ENCODE results near the gene PRDX5.

- TF ChIP-seq, protein P1, sequence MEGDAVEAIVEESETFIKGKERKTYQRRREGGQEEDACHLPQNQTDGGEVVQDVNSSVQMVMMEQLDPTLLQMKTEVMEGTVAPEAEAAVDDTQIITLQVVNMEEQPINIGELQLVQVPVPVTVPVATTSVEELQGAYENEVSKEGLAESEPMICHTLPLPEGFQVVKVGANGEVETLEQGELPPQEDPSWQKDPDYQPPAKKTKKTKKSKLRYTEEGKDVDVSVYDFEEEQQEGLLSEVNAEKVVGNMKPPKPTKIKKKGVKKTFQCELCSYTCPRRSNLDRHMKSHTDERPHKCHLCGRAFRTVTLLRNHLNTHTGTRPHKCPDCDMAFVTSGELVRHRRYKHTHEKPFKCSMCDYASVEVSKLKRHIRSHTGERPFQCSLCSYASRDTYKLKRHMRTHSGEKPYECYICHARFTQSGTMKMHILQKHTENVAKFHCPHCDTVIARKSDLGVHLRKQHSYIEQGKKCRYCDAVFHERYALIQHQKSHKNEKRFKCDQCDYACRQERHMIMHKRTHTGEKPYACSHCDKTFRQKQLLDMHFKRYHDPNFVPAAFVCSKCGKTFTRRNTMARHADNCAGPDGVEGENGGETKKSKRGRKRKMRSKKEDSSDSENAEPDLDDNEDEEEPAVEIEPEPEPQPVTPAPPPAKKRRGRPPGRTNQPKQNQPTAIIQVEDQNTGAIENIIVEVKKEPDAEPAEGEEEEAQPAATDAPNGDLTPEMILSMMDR (IDR thresholded peaks at IDR 0.05; ENCODE audit: low read depth, low read length, missing input control) = no peak
- TF ChIP-seq TAF1 (conservative IDR thresholded peaks at IDR 0.05) = no peak
- no peak for TF ChIP-seq RAD21 (IDR thresholded peaks at IDR 0.05)
- no peak for TF ChIP-seq SP1 (IDR thresholded peaks at IDR 0.05)
- TF ChIP-seq REST (IDR thresholded peaks at IDR 0.05) = no peak
- TF ChIP-seq, protein P2, sequence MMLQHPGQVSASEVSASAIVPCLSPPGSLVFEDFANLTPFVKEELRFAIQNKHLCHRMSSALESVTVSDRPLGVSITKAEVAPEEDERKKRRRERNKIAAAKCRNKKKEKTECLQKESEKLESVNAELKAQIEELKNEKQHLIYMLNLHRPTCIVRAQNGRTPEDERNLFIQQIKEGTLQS (IDR thresholded peaks at IDR 0.05) = no peak
- TF ChIP-seq ZBTB33 (IDR thresholded peaks at IDR 0.05) = no peak
- no peak for TF ChIP-seq EGR1 (IDR thresholded peaks at IDR 0.05; ENCODE audit: low read depth in 2 of 2)
- no peak for TF ChIP-seq FOXA1 (IDR thresholded peaks at IDR 0.05)
- TF ChIP-seq, protein P3, sequence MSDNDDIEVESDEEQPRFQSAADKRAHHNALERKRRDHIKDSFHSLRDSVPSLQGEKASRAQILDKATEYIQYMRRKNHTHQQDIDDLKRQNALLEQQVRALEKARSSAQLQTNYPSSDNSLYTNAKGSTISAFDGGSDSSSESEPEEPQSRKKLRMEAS (IDR thresholded peaks at IDR 0.05) = no peak
- no peak for TF ChIP-seq GABPA (IDR thresholded peaks at IDR 0.05 in 1 of 2, conservative IDR thresholded peaks at IDR 0.05 in 1 of 2)
- no peak for TF ChIP-seq JUND (IDR thresholded peaks at IDR 0.05)
Observed at GRCh38 chr11:64362339-64362738, 44.4 kb downstream of the PRDX5 start.
